K562 (cell line): ENCODE data around the gene GLOD4.

Experiments
- CREM ChIP-seq: IDR thresholded peaks from 2 replicates; pipeline ENCODE4 v1.6.1; 2014; ENCODE audit warnings: antibody characterized with exemption, low read depth
- ETV6 ChIP-seq, 3 experiments: fragments of 150-350 bp in 1 of 3; sonication (generic) in 1 of 3; formaldehyde crosslinking in 1 of 3; IDR thresholded peaks; 2 replicates each; pipeline versions ENCODE4 v1.6.1 to v1.8.0; 2014 to 2022; ENCODE audit warnings: borderline replicate concordance in 2 of 3, low read depth in 2 of 3, antibody characterized with exemption in 1 of 3, low read length in 1 of 3, mild to moderate bottlenecking in 1 of 3, missing genetic modification reagents in 1 of 3
- HDAC6 ChIP-seq: IDR thresholded peaks from 2 replicates; pipeline ENCODE4 v1.6.1; 2012; ENCODE audit warnings: low read depth, mild to moderate bottlenecking, control low read depth, inconsistent platforms, low read length, moderate library complexity
- POLR2AphosphoS5 ChIP-seq: IDR thresholded peaks from 2 replicates; pipeline ENCODE4 v1.6.1; 2011; ENCODE audit warnings: mild to moderate bottlenecking, low read depth, low read length, moderate library complexity; ENCODE audit not compliant: control insufficient read depth, insufficient read depth
- RBBP5 ChIP-seq: fragments of 200-600 bp; sonication (generic); IDR thresholded peaks from 2 replicates; pipeline ENCODE4 v1.6.1; 2012; ENCODE audit warnings: borderline replicate concordance, mild to moderate bottlenecking, low read length, control low read depth, inconsistent platforms; ENCODE audit not compliant: insufficient read depth, poor library complexity, severe bottlenecking
- TOE1 ChIP-seq, 2 experiments: fragments of 450-650 bp in 1 of 2; sonication (generic) in 1 of 2; formaldehyde crosslinking in 1 of 2; IDR thresholded peaks; 2 replicates each; pipeline versions ENCODE4 v1.7.1 to v1.8.0; 2016 to 2022; ENCODE audit warnings: borderline replicate concordance in 2 of 2, mild to moderate bottlenecking in 2 of 2, antibody characterized with exemption in 1 of 2, inconsistent platforms in 1 of 2, low read depth in 1 of 2, missing genetic modification reagents in 1 of 2, moderate library complexity in 1 of 2
- ZNF274 ChIP-seq: IDR thresholded peaks from 2 replicates; pipeline ENCODE4 v1.6.1; 2011; ENCODE audit warnings: low read depth, mild to moderate bottlenecking, low read length, moderate library complexity, borderline replicate concordance
- ZNF347 ChIP-seq: fragments of 450-650 bp; formaldehyde crosslinking; IDR thresholded peaks from 2 replicates; pipeline ENCODE4 v1.4.0; 2020; ENCODE audit warnings: low read depth, mild to moderate bottlenecking, moderate library complexity
- ZNF707 ChIP-seq: fragments of 250-450 bp; sonication (Bioruptor Pico); conservative IDR thresholded peaks from 2 replicates; pipeline ENCODE4 v1.8.0; 2022; ENCODE audit warnings: inconsistent platforms, mild to moderate bottlenecking, moderate library complexity
- TF ChIP-seq, protein P1 (sequence below), 3 experiments: IDR thresholded peaks in 2 of 3; conservative IDR thresholded peaks in 1 of 3; 2 replicates each; pipeline ENCODE4 v1.5.1; 2011 to 2012; ENCODE audit warnings: low read length in 3 of 3, mild to moderate bottlenecking in 3 of 3, control low read depth in 2 of 3, improper control_type of control experiment in 1 of 3, inconsistent platforms in 1 of 3, low read depth in 1 of 3, mixed read lengths in 1 of 3, moderate library complexity in 1 of 3; ENCODE audit not compliant: insufficient read depth in 2 of 3

DNA sequence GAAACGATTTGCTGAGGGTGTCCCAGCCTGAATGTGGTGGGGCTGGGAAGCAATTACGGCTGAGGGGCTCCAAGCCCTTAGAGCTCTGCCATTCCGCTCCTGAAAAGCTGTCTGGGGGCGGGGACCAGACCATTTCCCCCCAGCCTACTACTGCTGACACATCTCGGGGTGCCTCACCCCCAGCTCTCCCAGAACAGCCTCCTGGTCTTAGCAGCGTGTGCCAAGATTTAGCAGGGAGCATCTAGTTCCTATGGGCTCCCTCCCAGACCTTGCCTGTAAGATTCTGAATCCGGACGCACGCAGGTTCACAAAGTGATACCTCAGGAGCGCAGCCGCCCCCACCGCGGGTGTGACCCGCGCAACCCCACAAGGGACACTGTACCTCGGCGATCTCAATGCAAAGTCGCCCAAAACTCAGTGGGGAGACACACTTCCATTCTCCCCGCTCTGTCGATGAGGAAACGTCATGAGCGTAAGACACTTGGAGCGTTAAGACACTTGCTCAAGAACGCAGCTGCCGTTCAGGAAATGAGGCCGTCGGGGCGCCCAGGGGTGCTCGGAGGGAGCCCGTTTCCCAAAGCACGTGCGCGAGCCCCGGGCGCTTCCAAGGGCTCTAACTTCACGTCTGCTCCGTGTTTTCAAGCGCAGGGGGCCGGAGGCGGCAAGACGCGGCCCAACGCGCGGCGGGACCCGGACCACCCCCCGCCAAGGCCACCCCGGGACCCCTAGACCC lies 30.6 kb downstream of the GLOD4 start:
- TF ChIP-seq, protein P1, sequence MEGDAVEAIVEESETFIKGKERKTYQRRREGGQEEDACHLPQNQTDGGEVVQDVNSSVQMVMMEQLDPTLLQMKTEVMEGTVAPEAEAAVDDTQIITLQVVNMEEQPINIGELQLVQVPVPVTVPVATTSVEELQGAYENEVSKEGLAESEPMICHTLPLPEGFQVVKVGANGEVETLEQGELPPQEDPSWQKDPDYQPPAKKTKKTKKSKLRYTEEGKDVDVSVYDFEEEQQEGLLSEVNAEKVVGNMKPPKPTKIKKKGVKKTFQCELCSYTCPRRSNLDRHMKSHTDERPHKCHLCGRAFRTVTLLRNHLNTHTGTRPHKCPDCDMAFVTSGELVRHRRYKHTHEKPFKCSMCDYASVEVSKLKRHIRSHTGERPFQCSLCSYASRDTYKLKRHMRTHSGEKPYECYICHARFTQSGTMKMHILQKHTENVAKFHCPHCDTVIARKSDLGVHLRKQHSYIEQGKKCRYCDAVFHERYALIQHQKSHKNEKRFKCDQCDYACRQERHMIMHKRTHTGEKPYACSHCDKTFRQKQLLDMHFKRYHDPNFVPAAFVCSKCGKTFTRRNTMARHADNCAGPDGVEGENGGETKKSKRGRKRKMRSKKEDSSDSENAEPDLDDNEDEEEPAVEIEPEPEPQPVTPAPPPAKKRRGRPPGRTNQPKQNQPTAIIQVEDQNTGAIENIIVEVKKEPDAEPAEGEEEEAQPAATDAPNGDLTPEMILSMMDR (IDR thresholded peaks at IDR 0.05 in 2 of 3, conservative IDR thresholded peaks at IDR 0.05 in 1 of 3; ENCODE audit: insufficient read depth in 2 of 3, low read depth in 1 of 3, low read length in 3 of 3), result no peak
- TF ChIP-seq RBBP5 (no peak), ZNF707 (no peak), HDAC6 (no peak), CREM (no peak), ZNF347 (CRISPR knock-in tag) (no peak), ZNF274 (no peak), ETV6 (IDR thresholded peaks at IDR 0.05; ENCODE audit: borderline replicate concordance in 1 of 2, low read depth in 2 of 2, low read length in 1 of 2) (no peak), ETV6 (CRISPR knock-in tag; IDR thresholded peaks at IDR 0.05; ENCODE audit: borderline replicate concordance) (no peak), TOE1 (IDR thresholded peaks at IDR 0.05; ENCODE audit: borderline replicate concordance) (no peak), TOE1 (CRISPR knock-in tag; IDR thresholded peaks at IDR 0.05; ENCODE audit: borderline replicate concordance, low read depth) (no peak), POLR2AphosphoS5 (no peak)
